Heart right ventricle (tissue), 16 donors: Measurements from ENCODE around the gene AMER2. TPM values are rescaled to one million over a fixed set of nuclear protein-coding genes. Genes with fewer than 3 reads are reported as not detected.

Experiments used
- ATAC-seq, 8 donors: fragments of 200-7000 bp; cut with Tn5 transposase; one replicate each; pipeline ENCODE4 v1.9.1; 2020; ENCODE audit warnings: mild to moderate bottlenecking in 8 of 8, moderate library complexity in 8 of 8, moderate number of reproducible peaks in 1 of 8
- DNase-seq, 2 donors: peaks; one replicate each; pipeline ENCODE4 v3.0.0-alpha.2; 2020
- H3K27ac ChIP-seq, 10 donors: fragments of 200-600 bp; sonication (generic) in 2 of 10; one replicate each; pipeline versions ENCODE4 v1.5.0 to v1.8.0; 2020 to 2022; ENCODE audit warnings: mild to moderate bottlenecking in 3 of 10
- H3K27me3 ChIP-seq, 7 donors: fragments of 200-600 bp; one replicate each; pipeline ENCODE4 v1.8.0; 2021 to 2022; ENCODE audit warnings: mild to moderate bottlenecking in 2 of 7
- H3K36me3 ChIP-seq, 9 donors: fragments of 200-600 bp; sonication (generic) in 1 of 9; one replicate each; pipeline versions ENCODE4 v1.5.0 to v1.8.0; 2020 to 2022; ENCODE audit warnings: mild to moderate bottlenecking in 2 of 9
- H3K4me1 ChIP-seq, 9 donors: fragments of 200-600 bp; sonication (generic) in 1 of 9; one replicate each; pipeline versions ENCODE4 v1.5.0 to v1.8.0; 2020 to 2022; ENCODE audit warnings: mild to moderate bottlenecking in 4 of 9
- H3K4me3 ChIP-seq, 10 donors: fragments of 200-600 bp; sonication (generic) in 2 of 10; one replicate each; pipeline versions ENCODE4 v1.5.0 to v1.8.0; 2020 to 2022; ENCODE audit warnings: mild to moderate bottlenecking in 7 of 10, moderate library complexity in 2 of 10
- H3K9me3 ChIP-seq, 11 donors: fragments of 200-600 bp in 10 of 11; sonication (generic) in 2 of 11; one replicate each; pipeline versions ENCODE4 v1.5.0 to v1.8.0; 2013 to 2022; ENCODE audit warnings: mild to moderate bottlenecking in 2 of 11, control low read depth in 1 of 11, moderate library complexity in 1 of 11
- CTCF ChIP-seq, 9 donors: fragments of 200-600 bp; sonication (generic) in 2 of 9; IDR thresholded peaks; one replicate each; pipeline versions ENCODE4 v1.5.0 to v1.8.0; 2021 to 2022; ENCODE audit warnings: antibody characterized with exemption in 9 of 9, mild to moderate bottlenecking in 5 of 9, moderate library complexity in 1 of 9
- whole genome bisulfite sequencing, 2 donors: extraction: QIAGEN DNeasy Blood & Tissue Kit; methylation state at CpG; one replicate each; pipeline ENCODE4 v1.1.7; 2013; ENCODE audit warnings: inconsistent platforms in 1 of 2; 5-methylcytosine and 5-hydroxymethylcytosine counted together
- intact Hi-C, 10 donors: fragments of 100-400 bp; cut with DNase I; formaldehyde crosslinking; loops; one replicate each; pipeline versions ENCODE4 v1.11.1 to v1.14.2; 2022
- polyA plus RNA-seq, 2 donors: library from polyadenylated mRNA; stranded (reverse); fragments of 200-250 nt; gene quantifications; one replicate each; pipeline ENCODE4 v1.2.3, GENCODE V29; 2013
- total RNA-seq, 10 donors: library from RNA; stranded (reverse); fragmentation: NEBNext Ultra II Directional in 3 of 10; extraction: Animal tissue kit (Norgen Biotek cat#: 25700) in 3 of 10; gene quantifications; one replicate each; pipeline versions ENCODE4 v1.2.1 to v1.2.4, GENCODE V29; 2021 to 2023
- donor health status: Arrhythmogenic right ventricular cardiomyopathy.
- donor health status: ischemic (EF 13 %, LVEDD 7.1; RV severe dilation, severe dysfunction).
- donor health status: healthy with polysubstance abuse.
- donor health status: DM: no; HTN: yes; CAD: no.
- donor health status: DM: no; HTN: no; CAD: no.
- donor health status: ischemic (EF 25% LVEDD 6.9; RV normal size, moderate dysfunction).
- donor health status: ischemic (EF 25% LVEDD 5.7; RV mildly dilated, moderate dysfunction).
- donor health status: healthy.
- donor health status: DM: yes; HTN: yes; CAD: no.
- donor health status: Ischemic cardiomyopathy.
- donor health status: ischemic (EF 35%, LVEDD 5.7; RV mildly dilated, moderate dysfunction).
- donor health status: nonischemic (EF 11% LVEDD 7.7; RV severe dilation, severe dysfunction).
- donor health status: DM: yes; HTN: yes; CAD: no.
- donor health status: PGD.
- donor health status: ischemic (EF 29% LVEDD 5.4; RV normal size, mild dysfunction).
- donor health status: nonischemic (EF 23%, LVEDD 6.1; RV moderate dilation, normal function).

Gene AMER2
- total and polyA plus RNA-seq, 12 donors, result not detected

DNA sequence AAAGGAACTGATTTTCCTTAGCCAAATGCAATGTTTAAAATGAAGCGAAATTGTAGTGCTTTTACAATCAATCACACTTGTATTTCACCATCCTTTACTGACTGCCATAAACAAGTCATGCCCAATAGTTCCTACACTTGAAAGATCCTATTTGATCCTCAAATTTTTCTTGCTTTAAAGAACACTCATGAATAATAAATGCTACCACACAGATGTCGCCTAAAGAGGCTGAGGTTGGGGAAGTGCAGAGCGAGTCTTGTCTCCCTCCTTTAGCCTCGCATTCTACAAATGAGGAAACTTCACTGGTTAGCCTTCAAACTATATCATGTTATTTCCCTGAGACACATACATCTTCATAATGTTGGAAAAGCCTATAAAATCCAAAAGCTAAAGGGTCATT lies 18.7 kb upstream of the AMER2 start:
- no peaks in the 10 kb centered on the region for H3K4me1 ChIP-seq
- H3K27me3 ChIP-seq, result peaks cover 0 to 56% (median 42%) of the 10 kb centered on the region in 7 donors
- no peak overlapping the region for H3K4me3 ChIP-seq
- ATAC-seq (no peak), DNase-seq (no peak)
- no peak for TF ChIP-seq CTCF (IDR thresholded peaks at IDR 0.05)
- H3K27ac ChIP-seq, result no peak overlapping the region
- intact Hi-C loops, result no loop called here
- H3K9me3 ChIP-seq, result peaks cover 0 to 5% (median 0%) of the 10 kb centered on the region in 11 donors
- 81 to 85% methylated on average over 4 of the region's 4 CpGs for WGBS, 2 donors
- no peaks in the 10 kb centered on the region for H3K36me3 ChIP-seq

DNA sequence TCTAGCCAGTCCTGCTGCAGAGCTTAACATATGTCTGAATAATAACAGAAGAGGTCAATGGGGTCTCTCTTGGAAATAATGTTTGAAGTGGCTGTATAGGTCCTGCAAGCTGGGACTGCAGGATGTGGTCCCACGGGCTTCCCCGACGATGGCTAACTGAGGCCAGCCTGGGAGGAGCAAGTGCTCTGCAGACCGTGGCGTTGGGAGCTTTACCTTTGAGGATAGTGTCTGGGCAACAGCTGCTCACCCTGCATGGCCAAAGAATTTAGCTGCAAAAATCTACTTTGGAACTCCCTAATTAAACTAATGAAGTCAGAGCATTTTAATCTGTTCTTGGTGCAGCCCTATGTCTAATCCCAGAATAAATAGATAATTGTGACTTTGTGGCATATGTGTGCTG lies 18.2 kb upstream of the AMER2 start:
- 56 to 68% methylated on average over 5 of the region's 5 CpGs for WGBS, 2 donors

DNA sequence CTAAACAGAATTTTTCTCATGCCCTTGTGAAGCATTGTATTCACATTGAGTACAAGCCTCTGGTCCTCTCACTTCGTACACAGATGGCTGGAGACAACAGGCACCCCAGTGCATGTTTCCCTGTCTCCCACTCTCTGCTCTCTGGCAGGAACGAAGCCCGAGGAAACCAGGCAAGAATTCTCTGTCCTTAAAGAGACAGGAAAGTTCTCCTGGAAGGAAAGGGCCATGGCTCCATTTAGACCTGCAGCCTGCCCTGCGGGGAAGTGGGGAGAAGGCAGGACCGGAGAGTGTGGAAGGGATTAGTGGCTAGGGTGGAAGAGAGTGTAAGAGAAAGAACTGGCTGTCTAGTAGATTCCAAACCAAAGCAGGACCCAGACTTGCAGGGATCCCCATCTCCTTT lies 15.5 kb upstream of the AMER2 start:
- intact Hi-C loops, result no loop called here
- Histone ChIP-seq H3K36me3 (no peaks in the 10 kb centered on the region), H3K9me3 (peaks cover 0 to 6% (median 0%) of the 10 kb centered on the region in 11 donors), H3K27ac (no peak overlapping the region), H3K27me3 (peaks cover 0 to 59% (median 45%) of the 10 kb centered on the region in 7 donors), H3K4me1 (no peaks in the 10 kb centered on the region), H3K4me3 (no peak overlapping the region)
- no peak for ATAC-seq
- no peak for DNase-seq
- 62 to 74% methylated on average over 5 of the region's 5 CpGs for WGBS, 2 donors
- TF ChIP-seq CTCF (IDR thresholded peaks at IDR 0.05), result no peak

More for the DNA sequence above, 18.2 kb upstream of the AMER2 start:
- H3K27me3 ChIP-seq, result peaks cover 0 to 59% (median 47%) of the 10 kb centered on the region in 7 donors
- H3K4me1 ChIP-seq, result no peaks in the 10 kb centered on the region
- no peak for DNase-seq
- intact Hi-C loops, result no loop called here
- H3K9me3 ChIP-seq, result peaks cover 0 to 5% (median 0%) of the 10 kb centered on the region in 11 donors
- no peaks in the 10 kb centered on the region for H3K36me3 ChIP-seq
- H3K4me3 ChIP-seq, result no peak overlapping the region
- no peak for TF ChIP-seq CTCF (IDR thresholded peaks at IDR 0.05)
- no peak for ATAC-seq
- no peak overlapping the region for H3K27ac ChIP-seq

- WGBS, 2 donors, result 81 to 83% methylated on average over 12 of the region's 12 CpGs
- intact Hi-C loops, result no loop called here
- peaks cover 0 to 57% (median 31%) of the 10 kb centered on the region in 7 donors for H3K27me3 ChIP-seq
These were observed 14.1 kb upstream of the AMER2 start for GRCh38 chr13:25186187-25186586.

More at GRCh38 chr13:25186187-25186586, 14.1 kb upstream of the AMER2 start:
- H3K9me3 ChIP-seq, result peaks cover 0 to 6% (median 0%) of the 10 kb centered on the region in 11 donors
- no peaks in the 10 kb centered on the region for H3K36me3 ChIP-seq
- no peaks in the 10 kb centered on the region for H3K4me1 ChIP-seq
- no peak for ATAC-seq
- H3K4me3 ChIP-seq, result no peak overlapping the region
- no peak for DNase-seq
- no peak overlapping the region for H3K27ac ChIP-seq
- TF ChIP-seq CTCF (IDR thresholded peaks at IDR 0.05), result no peak
